ENCODE results near the gene PLCL2. TPM values are rescaled to one million over a fixed set of nuclear protein-coding genes. Genes with fewer than 3 reads are reported as not detected.

The PLCL2 gene
- total and polyA plus RNA-seq, 2 donors (not counting 3 experiments of a cell fraction or from before 2014, with no cell fraction given): 2.3 to 10.7 TPM

DNA sequence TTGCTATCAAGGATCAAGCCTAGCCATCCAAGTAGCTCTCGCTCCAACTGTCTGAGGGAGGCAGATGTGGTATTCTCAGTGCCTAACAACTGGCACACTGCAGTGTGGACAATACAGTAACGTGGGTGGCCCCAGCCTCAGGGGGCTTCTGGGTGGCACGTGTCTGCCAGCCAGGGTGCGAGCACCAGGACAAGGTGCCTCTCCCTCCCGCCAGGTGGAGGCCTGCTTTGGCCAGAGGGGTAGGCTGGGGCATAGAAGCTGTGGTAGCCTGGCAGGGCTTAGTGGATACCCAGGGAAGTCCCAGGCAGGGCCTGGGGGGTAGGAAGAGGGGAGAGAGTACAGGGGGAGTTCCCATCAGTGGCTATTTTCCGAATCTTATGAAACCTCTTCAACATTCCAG lies 234.0 kb downstream of the PLCL2 start:
- DNase-seq (ENCODE audit: low read depth, low spot score) (no peak), FAIRE-seq (no peak)
- no peaks in the 10 kb centered on the region for H3K27me3 ChIP-seq (ENCODE audit: control insufficient read depth in 2 of 2, insufficient read depth in 2 of 2, low read length in 2 of 2)
- CTCF ChIA-PET: no interaction called here
- no TSS peak for BruUV-seq (replicated peaks)
- no peak for TF ChIP-seq EZH2 (IDR thresholded peaks at IDR 0.05; ENCODE audit: borderline replicate concordance, low read depth, low read length, severe bottlenecking)
- TF ChIP-seq POLR2A (IDR thresholded peaks at IDR 0.05; ENCODE audit: low read depth, low read length): no peak
- no peak for TF ChIP-seq GATA2 (IDR thresholded peaks at IDR 0.05; ENCODE audit: insufficient read depth, insufficient read length, low read depth, low read length)
- TF ChIP-seq, protein P1, sequence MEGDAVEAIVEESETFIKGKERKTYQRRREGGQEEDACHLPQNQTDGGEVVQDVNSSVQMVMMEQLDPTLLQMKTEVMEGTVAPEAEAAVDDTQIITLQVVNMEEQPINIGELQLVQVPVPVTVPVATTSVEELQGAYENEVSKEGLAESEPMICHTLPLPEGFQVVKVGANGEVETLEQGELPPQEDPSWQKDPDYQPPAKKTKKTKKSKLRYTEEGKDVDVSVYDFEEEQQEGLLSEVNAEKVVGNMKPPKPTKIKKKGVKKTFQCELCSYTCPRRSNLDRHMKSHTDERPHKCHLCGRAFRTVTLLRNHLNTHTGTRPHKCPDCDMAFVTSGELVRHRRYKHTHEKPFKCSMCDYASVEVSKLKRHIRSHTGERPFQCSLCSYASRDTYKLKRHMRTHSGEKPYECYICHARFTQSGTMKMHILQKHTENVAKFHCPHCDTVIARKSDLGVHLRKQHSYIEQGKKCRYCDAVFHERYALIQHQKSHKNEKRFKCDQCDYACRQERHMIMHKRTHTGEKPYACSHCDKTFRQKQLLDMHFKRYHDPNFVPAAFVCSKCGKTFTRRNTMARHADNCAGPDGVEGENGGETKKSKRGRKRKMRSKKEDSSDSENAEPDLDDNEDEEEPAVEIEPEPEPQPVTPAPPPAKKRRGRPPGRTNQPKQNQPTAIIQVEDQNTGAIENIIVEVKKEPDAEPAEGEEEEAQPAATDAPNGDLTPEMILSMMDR (IDR thresholded peaks at IDR 0.05; ENCODE audit: extremely low read depth in 1 of 2, insufficient read depth in 1 of 2, low read depth in 1 of 2, low read length in 2 of 2): no peak
- TF ChIP-seq FOS (IDR thresholded peaks at IDR 0.05; ENCODE audit: borderline replicate concordance, insufficient read depth, low read length): no peak
- TF ChIP-seq, protein P2, sequence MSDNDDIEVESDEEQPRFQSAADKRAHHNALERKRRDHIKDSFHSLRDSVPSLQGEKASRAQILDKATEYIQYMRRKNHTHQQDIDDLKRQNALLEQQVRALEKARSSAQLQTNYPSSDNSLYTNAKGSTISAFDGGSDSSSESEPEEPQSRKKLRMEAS (IDR thresholded peaks at IDR 0.05; ENCODE audit: insufficient read depth, insufficient read length): no peak
- TF ChIP-seq POLR2AphosphoS5 (IDR thresholded peaks at IDR 0.05; ENCODE audit: insufficient read depth, low read depth, low read length): no peak
- dilution Hi-C loops (cut with MboI; ENCODE audit: extremely low pct_ligation_motif_present, low sequenced_read_pairs) (no loop called here), intact Hi-C loops (cut with micrococcal nuclease) (no loop called here)
- no peak overlapping the region for H3K9ac ChIP-seq (replicated peaks; ENCODE audit: extremely low read depth, insufficient read depth, low read length)
- H2AFZ ChIP-seq (ENCODE audit: low read depth, low read length): no peak overlapping the region
- POLR2A ChIA-PET: no interaction called here
- no peaks in the 10 kb centered on the region for H3K79me2 ChIP-seq (ENCODE audit: control insufficient read depth, insufficient read depth, low read length)
- H3K4me3 ChIP-seq (replicated peaks in 1 of 3; ENCODE audit: insufficient read depth in 1 of 3, low read depth in 1 of 3, low read length in 3 of 3): no peak overlapping the region
- H3K4me1 ChIP-seq (ENCODE audit: control insufficient read depth, extremely low read depth, insufficient read depth, low read length): no peaks in the 10 kb centered on the region
- H4K20me1 ChIP-seq (replicated peaks; ENCODE audit: control insufficient read depth, extremely low read depth, insufficient read depth, low read length): no peaks in the 10 kb centered on the region
- H3K36me3 ChIP-seq (ENCODE audit: control insufficient read depth in 2 of 2, extremely low read depth in 1 of 2, insufficient read depth in 2 of 2, low read length in 2 of 2): no peaks in the 10 kb centered on the region
- no peak overlapping the region for H3K27ac ChIP-seq (ENCODE audit: insufficient read depth, low read depth, low read length)
- no peaks in the 10 kb centered on the region for H3K9me1 ChIP-seq (replicated peaks; ENCODE audit: control insufficient read depth, extremely low read depth, insufficient read depth, low read length)
- no peak overlapping the region for H3K4me2 ChIP-seq (ENCODE audit: insufficient read depth, low read length)
- no peaks in the 10 kb centered on the region for H3K9me3 ChIP-seq (replicated peaks; ENCODE audit: control insufficient read depth, insufficient read depth, low read length)
